Activated CD8-positive, alpha-beta memory T cell treated with anti-CD3 and anti-CD28 coated beads, Interleukin-2, amount 10 ng/mL, durations not matched to agents 7 days and 5 days (primary cell): Measurements from ENCODE around the gene NCKAP5. TPM values are rescaled to one million over a fixed set of nuclear protein-coding genes. Genes with fewer than 3 reads are reported as not detected.

Experiments
- ATAC-seq: fragments of 150-1000 bp; cut with Tn5 transposase; one replicate; pipeline ENCODE4 v1.10.0; 2021; ENCODE audit warnings: moderate library complexity
- CTCF ChIA-PET: fragments of 350-600 bp; sonication (Branson Sonifier 250); formaldehyde crosslinking; loops from one replicate; lab custom pipeline; 2021; ENCODE audit warnings: antibody characterized with exemption; lab: Charles Lee
- DNase-seq: peaks from one replicate; pipeline ENCODE4 v3.0.0-alpha.2; 2020
- H3K27ac Mint-ChIP-seq: one replicate; pipeline ENCODE4 v1.8.0; 2021; ENCODE audit warnings: mild to moderate bottlenecking, mixed read lengths
- H3K27me3 Mint-ChIP-seq: one replicate; pipeline ENCODE4 v1.8.0; 2021; ENCODE audit warnings: mixed read lengths
- H3K36me3 Mint-ChIP-seq: one replicate; pipeline ENCODE4 v1.8.0; 2021; ENCODE audit warnings: mild to moderate bottlenecking, mixed read lengths
- H3K4me1 Mint-ChIP-seq: one replicate; pipeline ENCODE4 v1.8.0; 2021; ENCODE audit warnings: mixed read lengths
- H3K4me3 Mint-ChIP-seq: one replicate; pipeline ENCODE4 v1.8.0; 2021; ENCODE audit warnings: mild to moderate bottlenecking, moderate library complexity, mixed read lengths
- H3K9me3 Mint-ChIP-seq: one replicate; pipeline ENCODE4 v1.8.0; 2022; ENCODE audit warnings: low read depth, mixed read lengths
- total RNA-seq, 2 experiments: library from RNA; stranded (reverse); gene quantifications; one replicate each; pipeline ENCODE4 v1.2.3, GENCODE V29; 2021

NCKAP5 gene
- total RNA-seq, 2 experiments from 2014 or later, result not detected

GRCh38 chr2:132929786-132930185 lies 638.5 kb downstream of the NCKAP5 start:
- no peaks in the 10 kb centered on the region for H3K36me3 Mint-ChIP-seq
- no peaks in the 10 kb centered on the region for H3K27me3 Mint-ChIP-seq
- H3K27ac Mint-ChIP-seq, result no peak overlapping the region
- CTCF ChIA-PET, result no interaction called here
- no peaks in the 10 kb centered on the region for H3K9me3 Mint-ChIP-seq
- no peak overlapping the region for H3K4me3 Mint-ChIP-seq
- ATAC-seq (no peak), DNase-seq (no peak)
- no peaks in the 10 kb centered on the region for H3K4me1 Mint-ChIP-seq

GRCh38 chr2:132923787-132924186 lies 644.5 kb downstream of the NCKAP5 start:
- Mint-ChIP-seq H3K27me3 (no peaks in the 10 kb centered on the region), H3K36me3 (no peaks in the 10 kb centered on the region), H3K4me3 (no peak overlapping the region), H3K4me1 (no peaks in the 10 kb centered on the region), H3K27ac (no peak overlapping the region), H3K9me3 (no peaks in the 10 kb centered on the region)
- CTCF ChIA-PET, result no interaction called here
- no peak for ATAC-seq
- no peak for DNase-seq

GRCh38 chr2:132915812-132916549 lies 652.3 kb downstream of the NCKAP5 start:
- no peak overlapping the region for H3K4me3 Mint-ChIP-seq
- CTCF ChIA-PET, result no interaction called here
- DNase-seq, result no peak
- no peaks in the 10 kb centered on the region for H3K36me3 Mint-ChIP-seq
- H3K9me3 Mint-ChIP-seq, result no peaks in the 10 kb centered on the region
- no peaks in the 10 kb centered on the region for H3K4me1 Mint-ChIP-seq
- no peak for ATAC-seq
- no peaks in the 10 kb centered on the region for H3K27me3 Mint-ChIP-seq
- no peak overlapping the region for H3K27ac Mint-ChIP-seq

GRCh38 chr2:132911726-132912724 lies 656.2 kb downstream of the NCKAP5 start:
- no peaks in the 10 kb centered on the region for H3K27me3 Mint-ChIP-seq
- H3K36me3 Mint-ChIP-seq, result no peaks in the 10 kb centered on the region
- H3K27ac Mint-ChIP-seq, result no peak overlapping the region
- H3K4me3 Mint-ChIP-seq, result no peak overlapping the region
- no peaks in the 10 kb centered on the region for H3K9me3 Mint-ChIP-seq
- DNase-seq (no peak), ATAC-seq (no peak)
- H3K4me1 Mint-ChIP-seq, result no peaks in the 10 kb centered on the region
- CTCF ChIA-PET, result no interaction called here

GRCh38 chr2:132910432-132910831 lies 657.8 kb downstream of the NCKAP5 start:
- ATAC-seq, result no peak
- Mint-ChIP-seq H3K36me3 (no peaks in the 10 kb centered on the region), H3K4me1 (no peaks in the 10 kb centered on the region), H3K9me3 (peaks cover 3% of the 10 kb centered on the region), H3K4me3 (no peak overlapping the region), H3K27me3 (no peaks in the 10 kb centered on the region), H3K27ac (no peak overlapping the region)
- CTCF ChIA-PET, result no interaction called here
- DNase-seq, result no peak

GRCh38 chr2:132909427-132909826 lies 658.8 kb downstream of the NCKAP5 start:
- no peaks in the 10 kb centered on the region for H3K27me3 Mint-ChIP-seq

GRCh38 chr2:132904142-132904842 lies 664.0 kb downstream of the NCKAP5 start:
- no peak for DNase-seq
- no peaks in the 10 kb centered on the region for H3K27me3 Mint-ChIP-seq
- H3K4me1 Mint-ChIP-seq, result no peaks in the 10 kb centered on the region
- H3K9me3 Mint-ChIP-seq, result peaks cover 3% of the 10 kb centered on the region
- no peaks in the 10 kb centered on the region for H3K36me3 Mint-ChIP-seq
- H3K27ac Mint-ChIP-seq, result no peak overlapping the region
- ATAC-seq, result no peak
- H3K4me3 Mint-ChIP-seq, result no peak overlapping the region
- CTCF ChIA-PET, result interaction anchor here (0.9 kb wide), 1 partner anchor 39 kb away, joined by 3 read pairs; no protein-coding TSS in a partner anchor

More at GRCh38 chr2:132909427-132909826, 658.8 kb downstream of the NCKAP5 start:
- Mint-ChIP-seq H3K4me3 (no peak overlapping the region), H3K4me1 (no peaks in the 10 kb centered on the region), H3K9me3 (peaks cover 3% of the 10 kb centered on the region), H3K36me3 (no peaks in the 10 kb centered on the region), H3K27ac (no peak overlapping the region)
- no peak for ATAC-seq
- CTCF ChIA-PET, result no interaction called here
- no peak for DNase-seq

GRCh38 chr2:132902626-132903025 lies 665.6 kb downstream of the NCKAP5 start:
- CTCF ChIA-PET, result no interaction called here
- DNase-seq (no peak), ATAC-seq (no peak)
- no peaks in the 10 kb centered on the region for H3K36me3 Mint-ChIP-seq
- no peaks in the 10 kb centered on the region for H3K27me3 Mint-ChIP-seq
- no peaks in the 10 kb centered on the region for H3K4me1 Mint-ChIP-seq
- H3K27ac Mint-ChIP-seq, result no peak overlapping the region
- H3K4me3 Mint-ChIP-seq, result no peak overlapping the region
- peaks cover 3% of the 10 kb centered on the region for H3K9me3 Mint-ChIP-seq

GRCh38 chr2:132901661-132902060 lies 666.6 kb downstream of the NCKAP5 start:
- ATAC-seq, result no peak
- no peak overlapping the region for H3K27ac Mint-ChIP-seq
- CTCF ChIA-PET, result no interaction called here
- DNase-seq, result no peak
- no peaks in the 10 kb centered on the region for H3K27me3 Mint-ChIP-seq
- no peak overlapping the region for H3K4me3 Mint-ChIP-seq
- H3K9me3 Mint-ChIP-seq, result peaks cover 3% of the 10 kb centered on the region
- H3K36me3 Mint-ChIP-seq, result no peaks in the 10 kb centered on the region
- H3K4me1 Mint-ChIP-seq, result no peaks in the 10 kb centered on the region

- DNase-seq, result no peak
- H3K27me3 Mint-ChIP-seq, result no peaks in the 10 kb centered on the region
- H3K4me3 Mint-ChIP-seq, result no peak overlapping the region
- H3K36me3 Mint-ChIP-seq, result no peaks in the 10 kb centered on the region
- no peak overlapping the region for H3K27ac Mint-ChIP-seq
- peaks cover 6% of the 10 kb centered on the region for H3K4me1 Mint-ChIP-seq
- no peak for ATAC-seq
- peaks cover 2% of the 10 kb centered on the region for H3K9me3 Mint-ChIP-seq
- CTCF ChIA-PET, result no interaction called here
Measured at GRCh38 chr2:132897111-132897510, 671.2 kb downstream of the NCKAP5 start.

- no peaks in the 10 kb centered on the region for H3K27me3 Mint-ChIP-seq
- no peak overlapping the region for H3K27ac Mint-ChIP-seq
- ATAC-seq, result no peak
- CTCF ChIA-PET, result no interaction called here
- H3K36me3 Mint-ChIP-seq, result no peaks in the 10 kb centered on the region
- H3K4me3 Mint-ChIP-seq, result no peak overlapping the region
- H3K4me1 Mint-ChIP-seq, result peaks cover 6% of the 10 kb centered on the region
- no peak for DNase-seq
- H3K9me3 Mint-ChIP-seq, result peaks cover 2% of the 10 kb centered on the region
Measured at GRCh38 chr2:132896073-132896472, 672.2 kb downstream of the NCKAP5 start.

GRCh38 chr2:132891498-132891897 lies 676.8 kb downstream of the NCKAP5 start:
- no peaks in the 10 kb centered on the region for H3K27me3 Mint-ChIP-seq
- ATAC-seq (no peak), DNase-seq (no peak)
- H3K4me1 Mint-ChIP-seq, result peaks cover 6% of the 10 kb centered on the region
- no peak overlapping the region for H3K27ac Mint-ChIP-seq
- no peak overlapping the region for H3K4me3 Mint-ChIP-seq
- peaks cover 2% of the 10 kb centered on the region for H3K9me3 Mint-ChIP-seq
- CTCF ChIA-PET, result no interaction called here
- no peaks in the 10 kb centered on the region for H3K36me3 Mint-ChIP-seq

GRCh38 chr2:132886574-132886973 lies 681.7 kb downstream of the NCKAP5 start:
- H3K4me1 Mint-ChIP-seq, result no peaks in the 10 kb centered on the region
- no peaks in the 10 kb centered on the region for H3K27me3 Mint-ChIP-seq
- CTCF ChIA-PET, result no interaction called here

More at GRCh38 chr2:132886574-132886973, 681.7 kb downstream of the NCKAP5 start:
- no peak overlapping the region for H3K4me3 Mint-ChIP-seq
- H3K36me3 Mint-ChIP-seq, result no peaks in the 10 kb centered on the region
- no peak for DNase-seq
- peaks cover 11% of the 10 kb centered on the region for H3K9me3 Mint-ChIP-seq
- H3K27ac Mint-ChIP-seq, result no peak overlapping the region
- no peak for ATAC-seq
